NT2/D1 (cell line): ENCODE results near the gene ARHGAP42.

Experiments used
- YY1 ChIP-seq: IDR thresholded peaks from 2 replicates; pipeline ENCODE4 v1.6.1; 2011; ENCODE audit not compliant: insufficient read length, insufficient read depth
- ZNF274 ChIP-seq: IDR thresholded peaks from 2 replicates; pipeline ENCODE4 v1.6.1; 2011; ENCODE audit warnings: mild to moderate bottlenecking, low read depth, low read length

DNA sequence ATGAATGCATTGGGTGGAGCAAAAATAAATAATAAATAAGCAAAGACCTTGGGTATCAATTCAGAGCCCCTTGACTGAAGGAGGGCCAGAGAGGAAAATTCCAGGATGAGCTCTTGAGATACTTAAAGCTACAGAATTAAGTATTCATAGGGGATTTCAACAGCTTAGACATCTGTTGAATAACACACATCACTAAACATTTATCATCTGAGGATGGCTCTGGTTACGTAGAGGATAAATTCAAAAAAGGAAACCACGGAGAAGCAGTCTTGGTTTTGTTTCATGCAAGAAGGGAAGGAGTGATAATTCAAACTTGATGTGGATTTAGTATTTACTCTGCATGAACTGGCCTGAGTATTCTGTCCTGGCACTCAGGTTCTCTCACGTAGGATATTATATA lies 29.8 kb downstream of the ARHGAP42 start:
- TF ChIP-seq YY1, result no peak
- no peak for TF ChIP-seq ZNF274
